Activated naive CD8-positive, alpha-beta T cell treated with anti-CD3 and anti-CD28 coated beads, Interleukin-2, amount 10 ng/mL, durations not matched to agents 7 days and 5 days (primary cell): ENCODE data around the gene TSPEAR. TPM values are rescaled to one million over a fixed set of nuclear protein-coding genes. Genes with fewer than 3 reads are reported as not detected.

Source experiments
- ATAC-seq: fragments of 150-1000 bp; cut with Tn5 transposase; one replicate; pipeline ENCODE4 v1.10.0; 2021; ENCODE audit warnings: low read depth, moderate library complexity
- POLR2A ChIA-PET: fragments of 350-600 bp; sonication (Branson Sonifier 250); formaldehyde crosslinking; loops from one replicate; lab custom pipeline; 2021; ENCODE audit warnings: antibody characterized with exemption; lab: Charles Lee
- DNase-seq: peaks from one replicate; pipeline ENCODE4 v3.0.0; 2021
- H3K27ac Mint-ChIP-seq: one replicate; pipeline ENCODE4 v1.8.0; 2022; ENCODE audit warnings: mild to moderate bottlenecking, mixed read lengths
- H3K27me3 Mint-ChIP-seq: one replicate; pipeline ENCODE4 v1.8.0; 2022; ENCODE audit warnings: mild to moderate bottlenecking, moderate library complexity, mixed read lengths
- H3K36me3 Mint-ChIP-seq: one replicate; pipeline ENCODE4 v1.8.0; 2021; ENCODE audit warnings: mild to moderate bottlenecking, mixed read lengths
- H3K4me1 Mint-ChIP-seq: one replicate; pipeline ENCODE4 v1.8.0; 2021; ENCODE audit warnings: mixed read lengths
- H3K4me3 Mint-ChIP-seq: one replicate; pipeline ENCODE4 v1.8.0; 2022; ENCODE audit warnings: mild to moderate bottlenecking, moderate library complexity, mixed read lengths
- H3K9me3 Mint-ChIP-seq: one replicate; pipeline ENCODE4 v1.8.0; 2021; ENCODE audit warnings: mixed read lengths
- total RNA-seq, 2 experiments: library from RNA; stranded (reverse); gene quantifications; one replicate each; pipeline ENCODE4 v1.2.3, GENCODE V29; 2021

TSPEAR gene
- total RNA-seq, 2 experiments from 2014 or later: not detected

DNA sequence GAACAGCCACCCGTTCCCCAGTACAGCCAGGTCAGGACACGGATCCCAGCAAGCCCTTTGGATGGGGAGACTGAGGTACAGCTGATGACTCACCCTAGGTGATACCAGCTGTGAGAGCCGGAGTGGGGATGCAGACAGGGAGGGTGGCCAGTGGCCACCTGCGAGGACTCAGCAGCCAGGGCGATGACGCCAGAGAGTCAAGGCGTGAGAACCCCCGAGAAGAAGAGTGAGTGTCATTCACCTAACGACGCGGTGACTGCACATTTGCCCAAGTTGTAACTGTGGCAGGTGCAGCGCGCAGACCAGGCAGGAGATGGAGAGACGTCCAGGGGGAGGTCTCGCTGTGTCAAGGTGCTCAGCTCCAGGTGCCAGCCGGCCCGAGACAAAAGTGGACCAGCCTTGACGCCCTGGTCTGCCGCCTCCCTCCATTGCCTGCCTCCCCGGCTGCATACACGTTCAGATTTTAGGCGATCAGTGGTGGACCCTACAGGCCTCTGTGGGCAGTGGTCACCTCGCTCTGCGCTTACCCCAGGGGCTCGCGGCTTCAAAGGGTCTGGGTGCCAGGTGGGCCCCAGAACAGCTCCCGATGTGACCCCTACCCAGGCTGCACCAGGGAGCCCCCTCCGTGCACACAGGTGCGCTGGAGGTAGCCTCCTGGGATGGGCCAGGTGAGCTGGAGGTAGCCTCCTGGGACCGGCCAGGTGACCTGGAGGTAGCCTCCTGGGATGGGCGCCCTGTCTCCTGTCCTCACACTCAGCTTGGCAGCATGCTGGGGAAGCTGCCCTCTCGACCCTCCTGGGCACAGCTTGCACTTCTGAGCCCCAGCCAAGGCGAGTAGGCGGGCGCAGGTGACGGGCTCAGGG is 244.1 kb downstream of the TSPEAR start:
- POLR2A ChIA-PET: no interaction called here
- DNase-seq: no peak
- Mint-ChIP-seq H3K4me3 (no peak overlapping the region), H3K9me3 (no peaks in the 10 kb centered on the region), H3K4me1 (no peaks in the 10 kb centered on the region), H3K36me3 (no peaks in the 10 kb centered on the region), H3K27ac (no peak overlapping the region), H3K27me3 (peaks cover 8% of the 10 kb centered on the region)
- ATAC-seq: no peak

DNA sequence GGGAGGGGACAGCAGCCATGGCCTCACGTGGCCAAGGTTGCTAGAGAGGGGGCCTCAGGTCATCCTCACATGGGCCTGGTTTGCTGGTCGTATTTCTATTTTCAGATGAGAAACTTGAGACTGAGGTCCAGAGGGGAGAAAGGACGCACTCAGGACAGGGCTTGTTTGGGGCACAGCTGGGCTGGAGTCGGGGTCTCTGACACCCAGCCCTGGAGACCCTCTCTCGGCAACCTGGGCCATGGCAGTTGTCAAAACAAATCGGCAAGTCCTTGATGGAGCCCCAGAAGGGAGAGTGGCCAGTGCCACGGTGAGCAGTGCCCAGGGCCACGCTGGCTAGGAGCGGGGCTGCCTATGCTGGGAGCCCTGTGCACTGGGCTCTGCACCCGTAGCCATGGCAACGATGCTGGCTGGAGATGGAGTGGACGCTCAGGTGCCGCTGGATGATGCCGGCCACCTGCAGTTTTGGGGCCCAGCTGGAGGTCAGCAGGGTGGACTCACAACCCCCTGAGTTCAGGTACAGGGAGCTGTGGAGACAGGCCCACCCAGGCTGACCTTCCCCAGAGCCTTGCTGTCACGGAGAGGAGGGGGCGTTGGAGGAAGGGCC is 244.9 kb downstream of the TSPEAR start:
- DNase-seq (no peak), ATAC-seq (no peak)
- Mint-ChIP-seq H3K27me3 (peaks cover 4% of the 10 kb centered on the region), H3K4me3 (no peak overlapping the region), H3K4me1 (no peaks in the 10 kb centered on the region), H3K36me3 (no peaks in the 10 kb centered on the region), H3K9me3 (no peaks in the 10 kb centered on the region), H3K27ac (no peak overlapping the region)
- POLR2A ChIA-PET: no interaction called here

DNA sequence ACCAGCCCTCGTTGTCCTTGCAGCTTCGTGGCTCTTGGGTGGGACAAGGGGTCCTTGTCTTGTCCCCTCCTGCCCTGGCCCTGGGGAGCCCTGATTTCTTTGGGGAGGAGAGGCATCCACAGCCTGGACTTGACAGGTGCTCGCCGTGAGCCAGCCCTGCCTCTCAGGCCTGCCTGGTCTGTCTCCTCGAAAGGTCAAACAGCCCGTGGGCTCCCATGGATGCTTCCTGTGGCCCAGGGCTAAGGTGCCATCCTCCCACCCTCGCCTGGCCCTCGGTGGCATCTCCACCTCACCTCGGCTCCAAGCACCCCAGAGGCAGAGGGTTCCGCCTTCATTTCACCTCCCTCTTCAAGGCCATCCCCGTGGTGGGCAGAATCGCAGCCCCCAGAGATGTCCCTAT is 247.0 kb downstream of the TSPEAR start:
- H3K27me3 Mint-ChIP-seq: no peaks in the 10 kb centered on the region

DNA sequence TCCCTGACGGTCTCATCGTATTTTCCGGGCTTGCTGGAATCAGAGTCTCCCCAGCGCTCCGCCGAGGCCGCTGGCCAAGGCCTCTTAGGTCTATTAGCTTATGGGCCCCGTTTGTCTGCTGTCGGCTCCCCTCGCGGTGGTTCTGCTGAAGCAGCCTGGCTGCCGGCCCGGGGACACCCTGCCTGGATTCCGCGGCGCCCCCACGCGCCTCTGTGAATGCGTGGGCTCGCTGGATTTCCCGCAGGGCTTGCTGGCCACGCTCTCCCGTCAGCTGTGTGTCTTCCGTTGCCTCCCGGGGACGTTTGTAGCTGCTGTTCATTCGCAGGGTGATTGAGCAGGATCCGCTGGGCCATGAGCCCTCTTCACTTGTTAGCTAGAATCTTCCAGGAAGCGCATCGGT is 247.6 kb downstream of the TSPEAR start:
- no peak overlapping the region for H3K27ac Mint-ChIP-seq
- H3K9me3 Mint-ChIP-seq: no peaks in the 10 kb centered on the region
- ATAC-seq: no peak
- no peaks in the 10 kb centered on the region for H3K27me3 Mint-ChIP-seq
- H3K36me3 Mint-ChIP-seq: no peaks in the 10 kb centered on the region
- H3K4me3 Mint-ChIP-seq: no peak overlapping the region
- DNase-seq: no peak
- POLR2A ChIA-PET: no interaction called here
- peaks cover 1% of the 10 kb centered on the region for H3K4me1 Mint-ChIP-seq

More for the DNA sequence above, 247.0 kb downstream of the TSPEAR start:
- no peaks in the 10 kb centered on the region for H3K9me3 Mint-ChIP-seq
- POLR2A ChIA-PET: no interaction called here
- H3K4me3 Mint-ChIP-seq: no peak overlapping the region
- peaks cover 1% of the 10 kb centered on the region for H3K4me1 Mint-ChIP-seq
- ATAC-seq: no peak
- no peak for DNase-seq
- no peaks in the 10 kb centered on the region for H3K36me3 Mint-ChIP-seq
- no peak overlapping the region for H3K27ac Mint-ChIP-seq

DNA sequence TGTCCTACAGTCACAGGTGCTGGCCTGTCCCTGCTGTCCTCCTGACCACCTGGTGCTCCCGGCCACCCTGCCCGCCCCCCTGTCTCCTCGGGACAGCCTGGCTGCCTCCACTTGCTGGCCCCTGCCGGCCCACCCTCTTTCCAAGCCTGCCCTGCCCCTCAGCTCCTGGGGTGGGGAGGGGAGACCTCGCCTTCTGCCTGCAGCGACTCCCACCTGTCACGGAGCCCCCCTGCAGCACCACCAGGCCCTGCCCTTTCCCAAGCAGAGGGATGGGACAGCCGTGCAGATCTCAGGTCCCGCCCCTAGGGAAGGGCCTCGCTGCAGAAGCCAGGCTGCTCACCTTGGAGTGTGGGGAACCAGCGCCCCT is 248.6 kb downstream of the TSPEAR start:
- H3K9me3 Mint-ChIP-seq: no peaks in the 10 kb centered on the region
- H3K4me1 Mint-ChIP-seq: peaks cover 1% of the 10 kb centered on the region
- POLR2A ChIA-PET: no interaction called here
- no peak overlapping the region for H3K4me3 Mint-ChIP-seq
- DNase-seq (no peak), ATAC-seq (no peak)
- H3K27me3 Mint-ChIP-seq: no peaks in the 10 kb centered on the region
- H3K27ac Mint-ChIP-seq: no peak overlapping the region
- H3K36me3 Mint-ChIP-seq: no peaks in the 10 kb centered on the region

DNA sequence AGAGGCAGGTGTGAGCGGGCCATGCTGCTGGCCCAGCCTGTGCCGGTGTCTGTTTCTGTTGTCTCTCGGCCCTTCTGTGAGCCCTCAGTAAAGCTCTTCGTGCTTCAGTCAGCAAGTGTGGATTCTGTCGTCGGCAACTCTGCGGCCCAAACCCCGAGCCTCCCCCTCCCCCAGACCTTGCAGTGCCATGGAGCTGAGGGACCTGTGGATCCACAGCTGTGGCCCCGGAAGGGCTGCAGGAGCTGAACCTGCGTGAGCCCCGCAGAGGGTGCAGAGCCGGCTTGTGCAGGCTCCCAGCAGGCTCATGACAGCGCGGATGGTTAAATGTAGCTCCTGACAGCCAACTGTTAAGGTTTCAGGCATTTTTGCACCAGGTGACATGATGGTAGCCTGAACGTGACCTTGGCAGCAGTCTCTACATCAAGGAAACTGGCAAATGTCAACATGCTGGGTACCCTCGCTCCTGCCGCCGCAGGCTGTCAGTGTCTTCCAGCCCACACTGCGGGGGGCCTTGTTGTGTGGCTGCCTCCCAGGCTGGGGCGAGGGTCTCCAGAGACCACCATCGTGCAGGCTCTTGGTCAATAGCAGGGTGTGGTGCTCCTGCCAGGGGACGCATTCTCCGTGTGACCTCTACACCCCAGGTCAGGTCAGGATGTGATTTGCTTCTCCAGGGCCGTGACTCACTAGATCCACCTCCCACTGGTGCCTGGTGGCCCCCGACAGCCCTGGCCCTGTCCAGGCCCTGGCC is 249.1 kb downstream of the TSPEAR start:
- Mint-ChIP-seq H3K4me1 (peaks cover 1% of the 10 kb centered on the region), H3K27me3 (no peaks in the 10 kb centered on the region), H3K4me3 (no peak overlapping the region), H3K27ac (no peak overlapping the region), H3K36me3 (no peaks in the 10 kb centered on the region), H3K9me3 (no peaks in the 10 kb centered on the region)
- DNase-seq (no peak), ATAC-seq (no peak)
- POLR2A ChIA-PET: no interaction called here

DNA sequence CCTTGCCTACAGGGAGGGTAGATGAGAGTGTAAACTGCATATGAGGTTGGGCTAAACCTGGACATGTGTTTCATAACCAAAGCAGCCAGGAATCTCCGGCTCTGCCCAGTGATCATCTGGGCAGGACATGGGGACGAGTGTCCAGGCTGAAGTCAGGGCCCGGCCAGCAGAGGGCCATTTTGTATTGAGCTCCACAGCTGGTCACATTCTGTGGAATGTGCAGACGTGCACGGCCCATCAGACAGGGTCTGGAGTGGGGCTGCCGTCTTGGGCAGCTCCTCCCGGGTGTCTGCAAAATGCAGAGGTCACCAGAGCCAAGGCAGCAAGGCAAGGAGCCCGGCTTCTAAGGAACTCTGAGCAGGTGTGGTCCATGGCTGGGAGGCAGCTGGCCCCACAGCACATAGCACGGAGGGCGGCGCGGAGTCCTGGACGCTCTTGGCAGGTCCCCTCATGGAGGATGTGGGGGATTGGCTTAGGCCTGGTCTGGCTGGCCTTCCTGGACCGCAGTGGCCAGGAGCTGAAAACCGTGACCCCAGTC is 249.8 kb downstream of the TSPEAR start:
- no peaks in the 10 kb centered on the region for H3K36me3 Mint-ChIP-seq
- DNase-seq (no peak), ATAC-seq (no peak)
- H3K9me3 Mint-ChIP-seq: no peaks in the 10 kb centered on the region
- no peak overlapping the region for H3K27ac Mint-ChIP-seq
- POLR2A ChIA-PET: no interaction called here
- no peaks in the 10 kb centered on the region for H3K27me3 Mint-ChIP-seq
- H3K4me1 Mint-ChIP-seq: peaks cover 1% of the 10 kb centered on the region
- H3K4me3 Mint-ChIP-seq: no peak overlapping the region

DNA sequence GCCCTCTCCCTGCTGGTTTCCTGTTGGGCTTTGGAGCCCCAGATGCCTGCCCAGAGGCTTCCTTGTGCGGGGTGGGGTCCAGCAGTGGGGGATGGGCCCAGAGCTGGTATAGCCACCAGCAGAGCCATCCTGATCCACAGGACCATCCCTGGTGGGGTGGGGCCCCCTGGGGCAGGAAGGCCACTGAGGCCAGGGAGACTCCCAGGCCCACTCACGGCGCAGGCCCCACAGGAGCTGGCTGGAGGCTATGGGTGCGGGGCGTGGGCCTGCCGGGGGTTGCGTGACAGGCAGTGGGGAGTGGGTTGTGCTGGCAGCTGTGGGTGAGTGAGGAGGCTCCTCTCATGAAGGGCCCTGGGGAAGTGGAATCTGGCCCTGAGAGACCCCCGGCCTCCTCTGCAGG is 250.4 kb downstream of the TSPEAR start:
- POLR2A ChIA-PET: no interaction called here
- no peaks in the 10 kb centered on the region for H3K27me3 Mint-ChIP-seq
- ATAC-seq: no peak
- H3K4me3 Mint-ChIP-seq: no peak overlapping the region
- no peak for DNase-seq
- H3K27ac Mint-ChIP-seq: no peak overlapping the region
- no peaks in the 10 kb centered on the region for H3K36me3 Mint-ChIP-seq
- H3K9me3 Mint-ChIP-seq: no peaks in the 10 kb centered on the region
- H3K4me1 Mint-ChIP-seq: peaks cover 1% of the 10 kb centered on the region

DNA sequence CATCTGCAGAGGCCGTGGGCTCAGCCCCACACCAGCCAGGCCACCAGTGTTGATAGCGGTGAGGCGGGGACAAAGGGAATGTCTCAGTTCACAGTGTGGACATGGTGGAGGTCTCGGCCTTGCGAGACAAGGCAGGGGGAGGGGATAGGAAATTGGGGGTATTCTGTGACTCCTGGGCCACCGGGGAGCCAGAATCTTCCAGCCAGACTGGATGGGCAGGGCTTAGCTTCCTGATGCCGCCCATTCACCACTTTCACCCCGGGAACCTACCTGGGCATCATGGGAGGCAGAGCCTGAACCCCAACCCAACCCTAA is 251.0 kb downstream of the TSPEAR start:
- peaks cover 1% of the 10 kb centered on the region for H3K4me1 Mint-ChIP-seq
- DNase-seq: no peak
- POLR2A ChIA-PET: no interaction called here

DNA sequence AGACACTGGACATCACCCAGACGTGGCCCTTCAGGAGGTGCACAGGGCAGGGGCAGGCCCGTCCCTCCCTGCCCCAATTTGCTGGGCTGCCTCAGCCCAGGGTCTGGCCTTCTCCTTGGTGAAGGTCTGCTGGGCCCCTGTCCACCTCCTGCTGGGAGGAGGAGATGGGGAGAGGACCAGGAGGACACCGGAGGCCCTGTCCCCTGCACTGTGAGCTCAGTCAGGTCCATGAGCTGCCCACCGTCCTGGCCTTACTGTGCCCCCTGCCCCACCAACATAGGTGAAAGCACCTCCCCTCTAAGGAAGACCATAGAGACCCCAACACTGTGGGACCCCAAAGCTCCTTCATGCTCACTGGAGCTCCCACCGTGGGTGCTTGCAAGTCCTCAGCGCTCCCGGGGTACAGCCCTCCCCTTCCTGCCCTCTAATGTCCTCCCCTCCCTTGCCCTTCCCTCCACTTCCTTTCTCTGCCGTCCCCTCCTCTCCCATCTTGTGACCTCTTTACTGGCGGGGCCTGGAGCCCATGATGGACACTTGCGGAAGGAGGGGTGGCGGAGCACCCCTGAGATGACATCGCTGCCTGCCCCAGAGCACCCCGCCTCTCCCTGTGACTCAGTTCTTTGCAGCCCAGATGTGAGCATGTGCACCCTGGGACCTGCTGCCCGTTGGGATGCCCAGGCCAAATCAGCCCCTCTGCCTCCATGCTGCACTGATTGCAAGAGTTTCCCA is 251.5 kb downstream of the TSPEAR start:
- Mint-ChIP-seq H3K9me3 (no peaks in the 10 kb centered on the region), H3K27me3 (no peaks in the 10 kb centered on the region), H3K4me3 (no peak overlapping the region), H3K4me1 (peaks cover 1% of the 10 kb centered on the region), H3K27ac (no peak overlapping the region), H3K36me3 (no peaks in the 10 kb centered on the region)
- ATAC-seq (no peak), DNase-seq (no peak)
- POLR2A ChIA-PET: no interaction called here

More for the DNA sequence above, 251.0 kb downstream of the TSPEAR start:
- no peak overlapping the region for H3K27ac Mint-ChIP-seq
- no peaks in the 10 kb centered on the region for H3K36me3 Mint-ChIP-seq
- no peaks in the 10 kb centered on the region for H3K9me3 Mint-ChIP-seq
- no peak for ATAC-seq
- H3K4me3 Mint-ChIP-seq: no peak overlapping the region
- H3K27me3 Mint-ChIP-seq: no peaks in the 10 kb centered on the region

DNA sequence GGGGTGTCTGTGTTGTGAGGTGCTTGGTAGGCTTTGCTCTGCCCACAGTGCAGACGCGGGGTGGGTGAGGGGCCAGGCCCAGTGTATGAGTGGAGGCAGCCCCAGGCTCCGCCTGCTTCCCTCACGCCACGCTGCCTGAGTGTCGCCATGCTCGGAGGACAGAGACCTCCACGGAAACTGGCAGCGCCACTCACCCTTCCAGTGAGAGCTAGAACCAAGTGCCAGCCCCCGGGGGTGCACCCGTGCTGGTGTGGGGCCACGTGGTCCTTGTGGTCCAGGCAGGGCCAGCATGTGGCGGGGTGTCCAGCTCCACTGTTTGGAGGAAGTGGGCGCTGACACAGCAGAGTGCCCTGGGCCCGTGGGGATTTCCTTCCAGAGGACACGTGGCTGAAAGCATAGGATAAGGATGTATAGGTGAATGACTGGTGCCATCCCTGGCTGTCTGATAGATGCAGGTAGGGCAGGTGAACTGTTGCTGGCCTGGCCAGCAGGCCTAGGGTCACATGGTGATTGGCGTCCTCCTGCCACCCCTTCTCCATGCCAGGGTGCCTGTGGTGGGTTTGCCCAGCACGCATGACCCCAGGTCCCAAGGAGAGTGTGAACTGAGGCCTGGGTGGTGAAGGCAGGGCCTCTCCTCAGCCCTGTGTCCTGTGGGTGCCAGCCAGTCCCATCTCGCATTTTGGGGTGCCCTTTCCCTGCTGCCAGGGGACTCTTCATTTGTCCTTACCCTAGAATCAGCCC is 252.2 kb downstream of the TSPEAR start:
- H3K4me3 Mint-ChIP-seq: no peak overlapping the region
- no peaks in the 10 kb centered on the region for H3K36me3 Mint-ChIP-seq
- peak; percentile 24 for DNase-seq
- H3K27ac Mint-ChIP-seq: no peak overlapping the region
- peaks cover 2% of the 10 kb centered on the region for H3K9me3 Mint-ChIP-seq
- POLR2A ChIA-PET: no interaction called here
- ATAC-seq: no peak
- peaks cover 2% of the 10 kb centered on the region for H3K27me3 Mint-ChIP-seq
- peaks cover 1% of the 10 kb centered on the region for H3K4me1 Mint-ChIP-seq

DNA sequence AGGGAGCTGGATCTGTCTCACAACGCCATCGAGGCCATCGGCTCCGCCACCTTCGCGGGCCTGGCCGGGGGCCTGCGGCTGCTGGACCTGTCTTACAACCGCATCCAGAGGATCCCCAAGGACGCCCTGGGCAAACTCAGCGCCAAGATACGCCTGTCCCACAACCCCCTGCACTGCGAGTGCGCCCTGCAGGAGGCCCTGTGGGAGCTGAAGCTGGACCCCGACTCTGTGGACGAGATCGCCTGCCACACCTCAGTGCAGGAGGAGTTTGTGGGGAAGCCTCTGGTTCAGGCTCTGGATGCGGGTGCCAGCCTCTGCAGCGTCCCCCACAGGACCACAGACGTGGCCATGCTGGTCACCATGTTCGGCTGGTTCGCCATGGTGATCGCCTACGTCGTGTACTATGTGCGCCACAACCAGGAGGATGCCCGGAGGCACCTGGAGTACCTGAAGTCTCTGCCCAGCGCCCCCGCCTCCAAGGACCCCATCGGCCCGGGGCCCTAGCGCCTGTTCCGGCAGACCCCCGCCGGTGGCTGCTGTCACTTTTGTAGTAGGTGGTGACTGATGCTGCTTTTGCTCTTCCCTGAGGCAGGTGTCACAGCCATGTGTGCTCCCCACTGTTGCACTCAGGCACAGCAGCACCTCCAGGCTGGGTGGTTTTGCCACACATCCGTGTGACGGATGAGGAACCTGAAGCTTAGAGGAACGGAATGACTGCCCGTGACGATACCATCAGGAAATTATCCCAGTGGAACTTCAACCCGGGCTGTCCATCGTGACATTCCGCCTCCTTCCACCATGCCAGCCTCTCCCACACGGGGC is 254.2 kb downstream of the TSPEAR start:
- POLR2A ChIA-PET: interaction anchor here (0.6 to 3.0 kb wide), 2 partner anchors 117 to 123 kb away, joined by 3 to 11 read pairs; partner anchors contain the start of gene CFAP410
- DNase-seq: peak; percentile 35
- H3K27ac Mint-ChIP-seq: no peak overlapping the region
- peaks cover 1% of the 10 kb centered on the region for H3K4me1 Mint-ChIP-seq
- H3K4me3 Mint-ChIP-seq: peak overlapping the region; percentile 59
- no peak for ATAC-seq
- H3K36me3 Mint-ChIP-seq: no peaks in the 10 kb centered on the region
- peaks cover 9% of the 10 kb centered on the region for H3K9me3 Mint-ChIP-seq
- peaks cover 17% of the 10 kb centered on the region for H3K27me3 Mint-ChIP-seq
